Body of pancreas (tissue), 4 donors: ENCODE results near the gene GCNT2.

Experiments
- POLR2A ChIP-seq, 3 donors: fragments of 450-650 bp; IDR thresholded peaks; one replicate each; pipeline ENCODE4 v1.6.1; 2016; ENCODE audit warnings: antibody characterized with exemption in 3 of 3, mild to moderate bottlenecking in 2 of 3
- TF ChIP-seq, protein P1 (sequence below), 7 experiments: fragments of 450-650 bp in 4 of 7; fragments of 200-600 bp in 3 of 7; sonication (generic) in 3 of 7; IDR thresholded peaks; one replicate each; pipeline ENCODE4 v1.5.1; 2016 to 2019; ENCODE audit warnings: antibody characterized with exemption in 7 of 7

DNA sequence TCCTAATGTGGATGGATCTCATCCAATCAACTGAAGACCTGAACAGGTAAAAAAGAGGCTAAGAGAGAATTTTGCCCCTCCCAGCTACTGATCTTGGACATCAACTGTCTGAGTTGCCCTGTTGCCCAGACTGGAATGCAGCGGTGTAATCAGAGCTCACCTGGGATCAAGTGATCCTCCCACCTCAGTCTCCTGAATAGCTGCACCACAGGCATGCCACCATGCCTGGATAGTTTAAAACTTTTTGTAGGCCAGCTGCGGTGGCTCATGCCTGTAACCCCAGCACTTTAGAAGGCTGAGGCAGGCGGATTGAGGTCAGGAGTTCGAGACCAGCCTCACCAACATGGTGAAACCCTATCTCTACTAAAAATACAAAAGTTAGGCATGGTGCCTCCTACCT, 34.9 kb upstream of the GCNT2 start:
- TF ChIP-seq, protein P1, sequence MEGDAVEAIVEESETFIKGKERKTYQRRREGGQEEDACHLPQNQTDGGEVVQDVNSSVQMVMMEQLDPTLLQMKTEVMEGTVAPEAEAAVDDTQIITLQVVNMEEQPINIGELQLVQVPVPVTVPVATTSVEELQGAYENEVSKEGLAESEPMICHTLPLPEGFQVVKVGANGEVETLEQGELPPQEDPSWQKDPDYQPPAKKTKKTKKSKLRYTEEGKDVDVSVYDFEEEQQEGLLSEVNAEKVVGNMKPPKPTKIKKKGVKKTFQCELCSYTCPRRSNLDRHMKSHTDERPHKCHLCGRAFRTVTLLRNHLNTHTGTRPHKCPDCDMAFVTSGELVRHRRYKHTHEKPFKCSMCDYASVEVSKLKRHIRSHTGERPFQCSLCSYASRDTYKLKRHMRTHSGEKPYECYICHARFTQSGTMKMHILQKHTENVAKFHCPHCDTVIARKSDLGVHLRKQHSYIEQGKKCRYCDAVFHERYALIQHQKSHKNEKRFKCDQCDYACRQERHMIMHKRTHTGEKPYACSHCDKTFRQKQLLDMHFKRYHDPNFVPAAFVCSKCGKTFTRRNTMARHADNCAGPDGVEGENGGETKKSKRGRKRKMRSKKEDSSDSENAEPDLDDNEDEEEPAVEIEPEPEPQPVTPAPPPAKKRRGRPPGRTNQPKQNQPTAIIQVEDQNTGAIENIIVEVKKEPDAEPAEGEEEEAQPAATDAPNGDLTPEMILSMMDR (IDR thresholded peaks at IDR 0.05) = no peak
- TF ChIP-seq POLR2A (IDR thresholded peaks at IDR 0.05) = no peak
